Chondrocyte (in vitro differentiated cells): Measurements from ENCODE around the gene COLEC11. TPM values are rescaled to one million over a fixed set of nuclear protein-coding genes. Genes with fewer than 3 reads are reported as not detected.

Source experiments
- DNase-seq: peaks from one replicate; pipeline ENCODE4 v3.0.0; 2021; ENCODE audit warnings: mixed read lengths, low spot score
- H3K27ac Mint-ChIP-seq: one replicate; pipeline ENCODE4 v1.8.0; 2021; ENCODE audit warnings: mild to moderate bottlenecking, moderate library complexity, mixed read lengths; ENCODE audit not compliant: unreplicated experiment
- H3K27me3 Mint-ChIP-seq: 2 replicates; pipeline ENCODE4 v1.8.0; 2021; ENCODE audit warnings: low read depth, mixed read lengths
- H3K36me3 Mint-ChIP-seq: 2 replicates; pipeline ENCODE4 v1.8.0; 2021; ENCODE audit warnings: low read depth, mixed read lengths
- H3K4me1 Mint-ChIP-seq: 2 replicates; pipeline ENCODE4 v1.8.0; 2021; ENCODE audit warnings: low read depth, mild to moderate bottlenecking, mixed read lengths
- H3K4me3 Mint-ChIP-seq: one replicate; pipeline ENCODE4 v1.8.0; 2021; ENCODE audit warnings: mild to moderate bottlenecking, moderate library complexity, mixed read lengths; ENCODE audit not compliant: unreplicated experiment
- H3K9me3 Mint-ChIP-seq: 2 replicates; pipeline ENCODE4 v1.8.0; 2021; ENCODE audit warnings: low read depth, mixed read lengths
- total RNA-seq: library from RNA; stranded (reverse); gene quantifications from 3 replicates; pipeline ENCODE4 v1.2.1, GENCODE V29; 2021
- TF ChIP-seq, protein P1 (sequence below): fragments of 200-600 bp; sonication (generic); IDR thresholded peaks from 2 replicates; pipeline ENCODE4 v1.5.0; 2021; ENCODE audit warnings: antibody characterized with exemption, mild to moderate bottlenecking, moderate library complexity

The COLEC11 gene
- total RNA-seq, 1 donor from 2014 or later: not detected

DNA sequence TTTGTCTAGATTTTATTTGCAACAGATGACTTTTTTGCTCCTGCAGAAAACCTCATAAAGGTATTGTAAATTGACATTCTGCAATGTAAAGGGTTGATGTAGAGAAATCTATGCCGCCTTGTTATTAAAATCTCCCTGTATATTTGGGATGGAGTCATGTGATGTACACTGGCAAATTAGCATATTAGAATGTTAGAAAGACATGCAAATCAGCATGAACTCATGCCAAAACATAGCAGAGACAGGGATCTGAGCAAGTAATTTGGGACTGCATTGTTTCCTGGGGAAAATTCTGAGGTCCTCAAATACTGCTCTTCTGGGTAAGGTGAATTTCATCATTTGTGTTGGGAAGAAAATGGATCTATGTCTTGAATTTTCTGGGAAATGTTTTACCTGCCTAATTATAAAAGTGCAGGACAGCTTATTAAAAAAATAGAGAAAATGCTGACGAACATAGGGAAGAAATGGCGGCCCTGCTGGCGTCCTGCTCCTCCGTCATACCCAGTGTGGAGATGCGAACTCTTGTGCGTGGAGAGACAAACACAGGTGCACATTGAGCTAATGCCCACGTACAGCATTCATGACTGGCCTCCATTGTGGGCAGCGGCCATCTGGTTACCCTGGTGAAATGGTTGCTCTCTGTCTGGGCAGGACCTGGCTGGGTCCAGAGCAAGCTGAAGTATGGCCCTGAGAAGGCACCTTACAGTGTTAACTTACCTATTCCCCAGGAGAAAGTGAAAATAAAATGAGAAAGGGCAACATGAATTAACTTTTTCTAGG is 79.3 kb downstream of the COLEC11 start:
- TF ChIP-seq, protein P1, sequence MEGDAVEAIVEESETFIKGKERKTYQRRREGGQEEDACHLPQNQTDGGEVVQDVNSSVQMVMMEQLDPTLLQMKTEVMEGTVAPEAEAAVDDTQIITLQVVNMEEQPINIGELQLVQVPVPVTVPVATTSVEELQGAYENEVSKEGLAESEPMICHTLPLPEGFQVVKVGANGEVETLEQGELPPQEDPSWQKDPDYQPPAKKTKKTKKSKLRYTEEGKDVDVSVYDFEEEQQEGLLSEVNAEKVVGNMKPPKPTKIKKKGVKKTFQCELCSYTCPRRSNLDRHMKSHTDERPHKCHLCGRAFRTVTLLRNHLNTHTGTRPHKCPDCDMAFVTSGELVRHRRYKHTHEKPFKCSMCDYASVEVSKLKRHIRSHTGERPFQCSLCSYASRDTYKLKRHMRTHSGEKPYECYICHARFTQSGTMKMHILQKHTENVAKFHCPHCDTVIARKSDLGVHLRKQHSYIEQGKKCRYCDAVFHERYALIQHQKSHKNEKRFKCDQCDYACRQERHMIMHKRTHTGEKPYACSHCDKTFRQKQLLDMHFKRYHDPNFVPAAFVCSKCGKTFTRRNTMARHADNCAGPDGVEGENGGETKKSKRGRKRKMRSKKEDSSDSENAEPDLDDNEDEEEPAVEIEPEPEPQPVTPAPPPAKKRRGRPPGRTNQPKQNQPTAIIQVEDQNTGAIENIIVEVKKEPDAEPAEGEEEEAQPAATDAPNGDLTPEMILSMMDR: no peak
- no peak for DNase-seq
- Mint-ChIP-seq H3K9me3 (no peaks in the 10 kb centered on the region), H3K4me1 (no peaks in the 10 kb centered on the region), H3K27me3 (peaks cover 17% of the 10 kb centered on the region), H3K36me3 (no peaks in the 10 kb centered on the region), H3K4me3 (no peak overlapping the region), H3K27ac (no peak overlapping the region)

- Mint-ChIP-seq H3K9me3 (no peaks in the 10 kb centered on the region), H3K27ac (no peak overlapping the region), H3K4me1 (no peaks in the 10 kb centered on the region), H3K27me3 (peaks cover 17% of the 10 kb centered on the region), H3K36me3 (no peaks in the 10 kb centered on the region), H3K4me3 (no peak overlapping the region)
- TF ChIP-seq, protein P1: no peak
- DNase-seq: no peak
Observed at GRCh38 chr2:3675687-3676086, 80.8 kb downstream of the COLEC11 start.

DNA sequence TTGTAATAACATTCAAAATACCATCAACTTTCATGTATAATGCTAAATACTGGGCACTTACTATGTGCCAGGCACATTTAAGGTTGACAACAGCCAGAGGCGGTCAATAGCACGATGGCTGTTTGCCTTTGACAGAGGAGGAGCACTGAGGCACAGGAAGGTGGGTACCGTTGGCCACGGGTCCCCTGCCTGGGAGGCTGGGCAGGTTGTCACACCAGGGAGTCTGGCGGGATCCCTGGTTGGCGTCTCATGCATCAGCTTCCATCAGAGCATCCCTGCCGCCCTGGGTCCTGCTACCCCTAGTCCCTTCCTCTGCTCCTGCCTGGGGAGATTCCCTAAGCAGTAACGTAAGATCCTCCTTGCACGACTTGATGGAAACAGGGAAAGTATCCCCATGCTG is 82.5 kb downstream of the COLEC11 start:
- no peak overlapping the region for H3K4me3 Mint-ChIP-seq
- no peak for DNase-seq
- no peaks in the 10 kb centered on the region for H3K4me1 Mint-ChIP-seq
- peaks cover 18% of the 10 kb centered on the region for H3K27me3 Mint-ChIP-seq
- no peaks in the 10 kb centered on the region for H3K36me3 Mint-ChIP-seq
- TF ChIP-seq, protein P1: no peak
- H3K9me3 Mint-ChIP-seq: no peaks in the 10 kb centered on the region
- H3K27ac Mint-ChIP-seq: no peak overlapping the region

GRCh38 chr2:3678212-3678611 is 83.3 kb downstream of the COLEC11 start:
- H3K9me3 Mint-ChIP-seq: no peaks in the 10 kb centered on the region
- TF ChIP-seq, protein P1: no peak
- H3K4me1 Mint-ChIP-seq: no peaks in the 10 kb centered on the region
- H3K27ac Mint-ChIP-seq: no peak overlapping the region
- no peaks in the 10 kb centered on the region for H3K36me3 Mint-ChIP-seq
- no peak for DNase-seq
- H3K4me3 Mint-ChIP-seq: no peak overlapping the region
- H3K27me3 Mint-ChIP-seq: peaks cover 18% of the 10 kb centered on the region

DNA sequence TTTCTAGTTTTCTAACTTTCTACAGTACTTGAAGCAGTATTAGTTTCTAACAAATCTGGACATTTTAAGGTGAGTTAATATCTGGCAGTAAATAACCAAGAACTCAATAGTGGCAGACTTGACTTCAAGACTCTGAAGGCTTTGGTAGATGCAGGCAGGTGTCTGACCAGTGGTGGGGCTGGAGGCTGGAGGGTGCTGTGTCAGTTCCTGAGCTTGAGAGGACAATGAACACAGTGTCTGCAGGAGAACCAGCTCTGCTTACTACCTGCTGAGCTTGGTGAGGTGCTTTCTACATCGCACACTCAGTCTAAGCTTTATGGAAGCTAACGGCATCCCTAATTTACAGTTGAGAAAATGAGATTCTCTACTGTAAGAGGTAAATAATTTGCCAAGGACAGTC is 84.3 kb downstream of the COLEC11 start:
- DNase-seq: no peak
- H3K27me3 Mint-ChIP-seq: peaks cover 12% of the 10 kb centered on the region

More for the DNA sequence above, 84.3 kb downstream of the COLEC11 start:
- H3K36me3 Mint-ChIP-seq: no peaks in the 10 kb centered on the region
- H3K4me1 Mint-ChIP-seq: no peaks in the 10 kb centered on the region
- no peak overlapping the region for H3K4me3 Mint-ChIP-seq
- no peak overlapping the region for H3K27ac Mint-ChIP-seq
- H3K9me3 Mint-ChIP-seq: no peaks in the 10 kb centered on the region
- TF ChIP-seq, protein P1: no peak
